GM12875 (cell line): Measurements from ENCODE around the gene UBAP1.
"Not testable (repeated sequence)": the region's sequence is repeated elsewhere in the genome, so short reads cannot be mapped to it uniquely, and the experiment has no call there.

Experiments used
- H3K4me3 ChIP-seq: one replicate; pipeline ENCODE4 v1.5.1; 2011; ENCODE audit warnings: low read depth, low read length, control low read depth
- TF ChIP-seq, protein P1 (sequence below): IDR thresholded peaks from 2 replicates; pipeline ENCODE4 v1.5.1; 2011; ENCODE audit warnings: low read depth, mild to moderate bottlenecking, control low read depth, inconsistent platforms, low read length, moderate library complexity, borderline replicate concordance; ENCODE audit not compliant: insufficient read depth

Gene UBAP1

DNA sequence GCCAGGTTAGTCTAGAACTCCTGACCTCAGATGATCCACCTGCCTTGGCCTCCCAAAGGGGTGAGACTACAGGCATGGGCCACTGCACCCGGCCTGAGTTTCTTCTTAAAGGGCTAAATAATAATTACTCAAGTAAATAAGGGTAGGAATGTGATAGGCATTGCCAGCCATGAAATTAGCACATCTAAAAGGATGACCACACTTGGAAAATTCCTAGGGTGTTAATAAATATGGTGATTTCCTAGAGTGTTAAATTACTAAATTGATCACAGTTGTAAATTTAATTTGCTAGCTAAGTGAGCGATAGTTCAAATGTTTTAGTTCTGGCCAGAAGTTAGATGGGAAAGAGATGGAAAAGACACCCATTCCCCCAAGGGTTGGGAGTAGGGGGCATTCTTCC lies 53.4 kb downstream of the UBAP1 start:
- TF ChIP-seq, protein P1, sequence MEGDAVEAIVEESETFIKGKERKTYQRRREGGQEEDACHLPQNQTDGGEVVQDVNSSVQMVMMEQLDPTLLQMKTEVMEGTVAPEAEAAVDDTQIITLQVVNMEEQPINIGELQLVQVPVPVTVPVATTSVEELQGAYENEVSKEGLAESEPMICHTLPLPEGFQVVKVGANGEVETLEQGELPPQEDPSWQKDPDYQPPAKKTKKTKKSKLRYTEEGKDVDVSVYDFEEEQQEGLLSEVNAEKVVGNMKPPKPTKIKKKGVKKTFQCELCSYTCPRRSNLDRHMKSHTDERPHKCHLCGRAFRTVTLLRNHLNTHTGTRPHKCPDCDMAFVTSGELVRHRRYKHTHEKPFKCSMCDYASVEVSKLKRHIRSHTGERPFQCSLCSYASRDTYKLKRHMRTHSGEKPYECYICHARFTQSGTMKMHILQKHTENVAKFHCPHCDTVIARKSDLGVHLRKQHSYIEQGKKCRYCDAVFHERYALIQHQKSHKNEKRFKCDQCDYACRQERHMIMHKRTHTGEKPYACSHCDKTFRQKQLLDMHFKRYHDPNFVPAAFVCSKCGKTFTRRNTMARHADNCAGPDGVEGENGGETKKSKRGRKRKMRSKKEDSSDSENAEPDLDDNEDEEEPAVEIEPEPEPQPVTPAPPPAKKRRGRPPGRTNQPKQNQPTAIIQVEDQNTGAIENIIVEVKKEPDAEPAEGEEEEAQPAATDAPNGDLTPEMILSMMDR = no peak
- no peak overlapping the region for H3K4me3 ChIP-seq

DNA sequence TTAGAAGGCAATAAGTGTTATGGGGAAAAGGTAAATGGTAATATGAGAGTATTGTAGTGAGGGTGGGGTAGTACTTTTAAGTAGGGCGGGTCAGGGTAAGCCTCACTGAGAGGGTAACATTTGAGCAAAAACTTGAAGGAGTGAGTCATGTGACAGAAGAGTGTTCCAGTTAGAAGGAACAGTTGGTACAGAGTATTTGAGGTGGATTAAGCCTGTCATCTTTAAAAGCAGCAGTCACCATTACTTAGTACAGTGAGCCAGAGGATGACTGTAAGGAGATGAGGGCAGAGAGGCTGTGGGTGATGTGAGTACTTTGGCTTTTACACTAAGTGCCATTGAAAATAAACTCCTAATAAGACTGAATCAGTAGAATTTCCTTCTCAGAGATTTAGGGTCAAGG lies 54.8 kb downstream of the UBAP1 start:
- TF ChIP-seq, protein P1 = no peak
- no peak overlapping the region for H3K4me3 ChIP-seq

DNA sequence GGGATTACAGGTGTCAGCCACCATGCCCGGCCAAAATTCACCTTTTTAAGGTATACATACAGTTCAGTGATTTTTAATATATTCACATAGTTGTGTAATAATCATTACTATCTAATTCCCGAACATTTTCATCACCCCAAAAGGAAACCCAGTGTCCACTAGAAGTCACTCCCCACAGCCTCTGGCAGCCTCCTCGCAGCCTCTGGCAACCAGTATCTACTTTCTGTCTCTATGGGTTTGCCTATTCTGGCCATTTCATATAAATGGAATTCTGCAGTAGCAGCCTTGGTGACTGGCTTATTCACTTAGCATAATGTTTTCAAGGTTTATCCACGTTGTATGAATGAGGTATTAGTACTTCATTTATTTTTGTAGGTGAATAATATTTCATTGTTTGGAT lies 59.0 kb downstream of the UBAP1 start:
- no peak overlapping the region for H3K4me3 ChIP-seq
- TF ChIP-seq, protein P1 = no peak

- TF ChIP-seq, protein P1 = no peak
- no peak overlapping the region for H3K4me3 ChIP-seq
Measured at GRCh38 chr9:34240006-34240405, 61.2 kb downstream of the UBAP1 start.

DNA sequence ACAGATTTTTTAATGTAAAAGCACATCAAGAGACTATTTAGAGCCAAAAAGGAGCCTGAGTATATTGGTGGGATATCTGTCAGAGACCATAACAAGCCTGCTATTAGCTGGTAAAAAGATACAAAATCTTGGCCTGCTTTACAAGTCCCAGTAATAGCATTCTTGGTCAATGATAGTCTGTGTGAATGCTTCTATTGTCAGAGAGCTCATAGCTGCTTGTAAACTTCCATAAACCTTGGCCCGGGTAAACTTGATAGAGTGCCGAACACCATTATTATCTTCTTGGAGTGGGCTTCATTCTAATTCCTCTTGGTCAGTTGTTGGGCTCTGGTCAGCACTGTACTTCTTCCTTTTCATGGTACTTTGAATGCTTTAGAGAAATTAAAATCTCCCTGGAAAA lies 64.0 kb downstream of the UBAP1 start:
- TF ChIP-seq, protein P1 = no peak
- H3K4me3 ChIP-seq = no peak overlapping the region

DNA sequence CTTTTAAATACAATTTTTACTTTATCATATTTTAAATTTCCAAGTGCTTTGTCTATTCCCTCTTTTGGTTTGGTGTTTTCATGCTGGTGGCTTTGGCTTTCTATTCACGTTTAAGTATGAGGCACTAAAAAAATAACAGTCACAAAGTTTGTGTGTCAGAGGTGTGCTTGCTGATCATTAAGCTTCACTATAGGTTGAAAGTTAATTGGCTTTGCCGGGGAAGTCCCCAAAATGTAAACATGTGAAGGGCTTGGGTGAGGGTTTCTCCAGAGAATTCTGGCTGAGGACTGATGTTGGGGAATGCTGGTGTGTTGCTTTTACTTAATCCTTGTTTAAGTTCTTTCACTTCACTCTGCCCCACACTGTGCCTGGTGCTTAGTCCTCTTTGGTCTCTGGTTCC lies 66.4 kb downstream of the UBAP1 start:
- not testable (repeated sequence) for H3K4me3 ChIP-seq

DNA sequence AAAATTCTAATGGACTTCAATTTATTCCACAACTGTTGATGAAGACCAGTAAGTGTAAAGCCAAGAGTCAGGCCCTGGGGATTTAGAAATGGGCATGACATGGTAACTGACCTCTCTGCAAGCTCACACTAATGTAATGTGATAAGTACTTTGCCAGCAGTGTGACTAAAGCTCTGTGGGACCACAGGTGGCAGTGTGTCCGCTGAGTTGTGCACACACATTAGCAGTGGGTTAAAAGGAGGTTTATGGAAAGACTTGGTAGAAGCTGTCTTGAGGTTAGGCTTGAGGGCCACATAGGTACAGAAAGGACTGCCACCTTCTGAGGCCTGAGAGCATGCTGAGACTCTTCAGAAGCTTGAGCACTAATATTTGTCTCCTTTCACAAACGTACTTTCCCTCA lies 67.6 kb downstream of the UBAP1 start:
- no peak overlapping the region for H3K4me3 ChIP-seq
- TF ChIP-seq, protein P1 = no peak

DNA sequence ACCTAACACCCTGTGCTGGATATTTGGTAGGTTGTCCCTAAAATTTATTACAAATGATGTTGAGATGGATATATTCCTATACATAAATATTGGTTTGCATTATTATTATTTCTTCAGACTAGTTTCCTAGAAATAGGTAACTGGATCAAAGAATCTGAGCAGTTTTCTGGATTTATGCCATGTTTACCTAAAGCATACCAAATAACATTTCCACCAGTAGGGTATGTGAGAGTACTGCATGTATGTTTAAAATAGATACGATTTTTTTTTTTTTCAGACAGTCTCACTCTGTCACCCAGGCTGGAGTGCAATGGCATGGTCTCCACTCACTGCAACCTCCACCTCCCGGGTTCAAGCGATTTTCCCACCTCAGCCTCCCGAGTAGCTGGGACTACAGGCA lies 68.9 kb downstream of the UBAP1 start:
- not testable (repeated sequence) for H3K4me3 ChIP-seq

DNA sequence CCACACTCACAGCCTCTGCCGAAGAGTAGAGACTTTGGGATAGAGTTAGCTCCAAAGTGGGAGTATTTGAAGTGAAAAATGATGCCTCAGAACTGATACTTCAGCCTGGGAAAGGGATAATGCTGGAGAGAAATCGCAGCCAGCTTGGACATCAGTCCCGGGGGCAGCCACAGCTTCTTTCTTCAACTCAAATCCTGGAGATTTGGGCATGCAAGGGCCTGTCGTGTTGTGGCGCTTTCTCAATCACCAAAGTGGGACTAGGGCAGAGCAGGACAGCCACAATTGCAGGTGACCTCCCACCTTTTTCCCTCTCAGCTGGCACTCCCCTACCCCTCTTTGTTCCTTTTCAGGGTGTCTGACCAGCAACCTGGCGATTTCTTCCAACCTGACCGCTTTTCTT lies 70.4 kb downstream of the UBAP1 start:
- no peak overlapping the region for H3K4me3 ChIP-seq
- TF ChIP-seq, protein P1 = no peak
